ENCODE results near the gene CTPS1.

The CTPS1 gene

DNA sequence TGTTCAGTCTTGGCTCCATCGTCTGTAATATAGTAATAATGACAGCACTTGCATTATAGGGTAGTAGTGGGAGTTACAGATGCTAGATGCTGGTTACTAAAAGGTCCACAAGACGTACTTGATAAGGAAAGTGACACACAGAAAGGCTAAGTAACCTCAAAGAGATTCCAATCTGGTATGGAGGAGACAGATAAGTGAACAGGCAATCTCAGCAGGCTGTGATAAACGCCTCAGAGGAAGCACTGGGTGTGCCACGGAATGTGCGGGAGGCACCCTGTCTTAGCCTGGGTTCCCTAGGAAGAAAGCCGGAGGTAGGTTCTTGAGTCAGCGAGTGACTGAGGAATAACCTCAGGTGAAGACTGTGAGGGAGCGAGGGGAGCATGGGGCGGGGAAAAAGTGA lies 4.6 kb upstream of the CTPS1 start:
- Histone ChIP-seq H3K9me3 (ENCODE audit: control insufficient read depth, low read length) (no peaks in the 10 kb centered on the region), H3K4me2 (ENCODE audit: low read length, poor library complexity, severe bottlenecking) (no peak overlapping the region), H3K14ac (ENCODE audit: low read length in 2 of 2) (no peak overlapping the region), H2BK12ac (ENCODE audit: low read length in 2 of 2) (peak overlapping the region in 1 of 2 experiments; percentile 63), H3K27ac (ENCODE audit: low read length, poor library complexity, severe bottlenecking) (no peak overlapping the region), H3K79me1 (replicated peaks; ENCODE audit: low read length, poor library complexity, severe bottlenecking) (peaks cover 4% of the 10 kb centered on the region), H2BK15ac (ENCODE audit: low read depth, poor library complexity, severe bottlenecking) (peak overlapping the region; percentile 30), H3K4ac (ENCODE audit: low read depth in 1 of 2, low read length in 2 of 2) (no peak overlapping the region), H4K8ac (ENCODE audit: low read length) (no peak overlapping the region), H3K23ac (ENCODE audit: low read length in 2 of 2) (no peak overlapping the region), H3K9ac (ENCODE audit: low read length) (no peak overlapping the region), H4K91ac (ENCODE audit: low read length) (no peak overlapping the region), H2AFZ (ENCODE audit: low read depth, low read length) (no peak overlapping the region), H3K4me1 (ENCODE audit: control insufficient read depth, insufficient read depth, low read depth, low read length) (peaks cover 6% of the 10 kb centered on the region), H3K4me3 (ENCODE audit: insufficient read depth in 1 of 2, low read depth in 1 of 2, low read length in 2 of 2) (no peak overlapping the region), H2BK120ac (ENCODE audit: low read depth, low read length) (no peak overlapping the region), H3K27me3 (ENCODE audit: control insufficient read depth in 1 of 2, insufficient read depth in 1 of 2, low read length in 2 of 2) (no peaks in the 10 kb centered on the region), H3K36me3 (ENCODE audit: control insufficient read depth in 1 of 2, insufficient read depth in 2 of 2, low read depth in 1 of 2, low read length in 2 of 2) (no peaks in the 10 kb centered on the region), H3K18ac (ENCODE audit: low read depth in 1 of 2, low read length in 2 of 2) (no peak overlapping the region), H2BK5ac (ENCODE audit: low read depth, low read length, poor library complexity, severe bottlenecking) (no peak overlapping the region), H2AK5ac (ENCODE audit: low read length, severe bottlenecking) (no peak overlapping the region)
- no peak for DNase-seq
- 79% methylated on average over 8 of the region's 9 CpGs for WGBS

DNA sequence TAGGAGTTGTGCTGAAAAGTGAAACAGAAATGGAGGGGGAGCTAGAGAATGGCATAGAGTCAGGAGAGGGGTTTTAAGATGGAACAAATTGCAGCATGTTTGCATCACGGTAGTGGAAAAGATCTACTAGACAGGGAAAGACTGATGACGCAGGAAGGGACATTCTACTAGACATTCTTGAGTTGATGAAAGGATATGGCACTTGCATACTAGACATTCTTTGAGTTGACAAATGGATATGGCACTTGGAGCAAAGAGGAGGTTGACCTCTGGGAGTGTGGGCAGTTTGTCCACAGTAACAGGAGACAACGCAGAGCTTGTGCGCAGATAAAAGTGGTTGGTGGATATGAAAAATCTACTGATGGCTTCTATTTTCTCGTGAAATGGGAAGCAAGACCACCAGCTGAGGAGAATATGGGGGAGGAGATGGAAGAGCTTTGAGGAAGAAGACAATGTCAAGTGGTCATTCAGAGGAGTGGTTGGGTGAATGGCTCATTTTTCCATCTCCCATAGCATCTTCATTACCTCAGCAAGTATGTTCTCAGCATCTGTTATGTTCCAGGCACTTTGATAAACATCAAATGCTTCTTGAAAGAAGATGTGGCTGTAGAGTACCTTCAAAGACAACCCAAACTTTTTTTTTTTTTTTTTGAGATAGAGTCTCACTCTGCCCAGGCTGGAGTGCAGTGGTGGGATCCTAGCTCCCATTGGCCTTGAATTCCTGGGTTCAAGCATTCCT lies 2.4 kb upstream of the CTPS1 start:
- Histone ChIP-seq H3K14ac (ENCODE audit: low read length in 2 of 2) (no peak overlapping the region), H2BK15ac (ENCODE audit: low read depth, poor library complexity, severe bottlenecking) (no peak overlapping the region), H3K23ac (ENCODE audit: low read length in 2 of 2) (no peak overlapping the region), H3K18ac (ENCODE audit: low read depth in 1 of 2, low read length in 2 of 2) (no peak overlapping the region), H2AFZ (ENCODE audit: low read depth, low read length) (no peak overlapping the region), H2AK5ac (ENCODE audit: low read length, severe bottlenecking) (peak overlapping the region; percentile 60), H2BK12ac (ENCODE audit: low read length in 2 of 2) (no peak overlapping the region), H3K27ac (ENCODE audit: low read length, poor library complexity, severe bottlenecking) (no peak overlapping the region), H3K27me3 (ENCODE audit: control insufficient read depth in 1 of 2, insufficient read depth in 1 of 2, low read length in 2 of 2) (no peaks in the 10 kb centered on the region), H4K91ac (ENCODE audit: low read length) (no peak overlapping the region), H4K8ac (ENCODE audit: low read length) (no peak overlapping the region), H3K9me3 (ENCODE audit: control insufficient read depth, low read length) (no peaks in the 10 kb centered on the region), H3K9ac (ENCODE audit: low read length) (no peak overlapping the region), H3K4me3 (ENCODE audit: insufficient read depth in 1 of 2, low read depth in 1 of 2, low read length in 2 of 2) (no peak overlapping the region), H3K79me1 (replicated peaks; ENCODE audit: low read length, poor library complexity, severe bottlenecking) (peaks cover 5% of the 10 kb centered on the region), H3K4me1 (ENCODE audit: control insufficient read depth, insufficient read depth, low read depth, low read length) (peaks cover 12% of the 10 kb centered on the region), H2BK5ac (ENCODE audit: low read depth, low read length, poor library complexity, severe bottlenecking) (no peak overlapping the region), H3K4ac (ENCODE audit: low read depth in 1 of 2, low read length in 2 of 2) (no peak overlapping the region), H3K36me3 (ENCODE audit: control insufficient read depth in 1 of 2, insufficient read depth in 2 of 2, low read depth in 1 of 2, low read length in 2 of 2) (no peaks in the 10 kb centered on the region), H2BK120ac (ENCODE audit: low read depth, low read length) (no peak overlapping the region), H3K4me2 (ENCODE audit: low read length, poor library complexity, severe bottlenecking) (no peak overlapping the region)
- WGBS, result 14% methylated on average over 5 of the region's 5 CpGs
- DNase-seq, result peak; percentile 98

DNA sequence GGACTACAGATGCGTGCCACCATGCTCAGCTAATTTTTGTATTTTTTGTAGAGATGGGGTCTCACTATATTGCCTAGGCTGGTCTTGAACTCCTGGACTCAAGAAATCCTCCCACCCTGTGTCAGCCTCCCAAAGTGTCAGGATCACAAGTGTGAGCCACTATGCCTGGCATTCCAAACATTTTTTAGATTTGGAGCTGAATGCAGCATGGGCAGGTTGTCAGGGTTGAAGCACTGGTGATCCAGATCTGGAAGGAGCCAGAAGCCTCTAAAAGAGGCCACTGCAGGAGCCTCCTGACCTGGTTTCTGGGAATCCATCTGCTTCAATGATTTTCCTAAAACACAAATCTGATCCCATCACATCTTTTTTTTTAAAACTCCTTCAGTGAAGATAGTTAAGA lies 1.8 kb upstream of the CTPS1 start:
- WGBS, result 100% methylated on average over 1 of the region's 1 CpG

DNA sequence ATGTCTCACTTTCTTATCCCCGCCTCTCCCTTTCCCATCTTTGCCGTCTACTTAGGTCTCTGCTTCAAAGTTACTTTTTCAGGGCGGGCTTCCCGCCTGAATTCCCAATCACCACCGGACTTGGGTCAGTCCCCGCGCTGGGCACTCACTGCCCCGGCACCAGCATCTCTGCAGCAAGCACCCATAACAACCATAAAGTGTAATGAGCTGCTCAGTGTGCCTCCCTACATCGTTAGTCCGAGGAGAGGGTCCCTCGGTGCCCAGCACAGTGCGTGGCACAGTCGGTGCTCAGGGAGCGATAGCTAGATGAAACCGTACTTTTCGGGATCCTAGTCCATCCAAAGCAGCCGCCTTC lies 633 bp upstream of the CTPS1 start:
- Histone ChIP-seq H2BK12ac (ENCODE audit: low read length in 2 of 2) (peak overlapping the region; percentile 4 to 80), H3K36me3 (ENCODE audit: control insufficient read depth in 1 of 2, insufficient read depth in 2 of 2, low read depth in 1 of 2, low read length in 2 of 2) (no peaks in the 10 kb centered on the region), H3K9me3 (ENCODE audit: control insufficient read depth, low read length) (no peaks in the 10 kb centered on the region), H2BK5ac (ENCODE audit: low read depth, low read length, poor library complexity, severe bottlenecking) (no peak overlapping the region), H3K9ac (ENCODE audit: low read length) (peak overlapping the region; percentile 95), H3K4ac (ENCODE audit: low read depth in 1 of 2, low read length in 2 of 2) (peak overlapping the region; percentile 8 to 97), H3K27ac (ENCODE audit: low read length, poor library complexity, severe bottlenecking) (peak overlapping the region; percentile 81), H4K8ac (ENCODE audit: low read length) (peak overlapping the region; percentile 99), H3K4me2 (ENCODE audit: low read length, poor library complexity, severe bottlenecking) (peak overlapping the region; percentile 34), H2BK120ac (ENCODE audit: low read depth, low read length) (peak overlapping the region; percentile 64), H3K79me1 (replicated peaks; ENCODE audit: low read length, poor library complexity, severe bottlenecking) (peaks cover 8% of the 10 kb centered on the region), H4K91ac (ENCODE audit: low read length) (peak overlapping the region; percentile 97), H2AFZ (ENCODE audit: low read depth, low read length) (peak overlapping the region; percentile 56), H3K23ac (ENCODE audit: low read length in 2 of 2) (peak overlapping the region in 1 of 2 experiments; percentile 47), H3K4me3 (ENCODE audit: insufficient read depth in 1 of 2, low read depth in 1 of 2, low read length in 2 of 2) (peak overlapping the region; percentile 74 to 86), H2BK15ac (ENCODE audit: low read depth, poor library complexity, severe bottlenecking) (peak overlapping the region; percentile 60), H2AK5ac (ENCODE audit: low read length, severe bottlenecking) (peak overlapping the region; percentile 78), H3K14ac (ENCODE audit: low read length in 2 of 2) (peak overlapping the region in 1 of 2 experiments; percentile 35), H3K27me3 (ENCODE audit: control insufficient read depth in 1 of 2, insufficient read depth in 1 of 2, low read length in 2 of 2) (no peaks in the 10 kb centered on the region), H3K4me1 (ENCODE audit: control insufficient read depth, insufficient read depth, low read depth, low read length) (peaks cover 14% of the 10 kb centered on the region), H3K18ac (ENCODE audit: low read depth in 1 of 2, low read length in 2 of 2) (peak overlapping the region; percentile 61 to 95)
- peak; percentile 19 for DNase-seq
- WGBS, result 32% methylated on average over 17 of the region's 17 CpGs

More for the DNA sequence above, 1.8 kb upstream of the CTPS1 start:
- Histone ChIP-seq H2BK5ac (ENCODE audit: low read depth, low read length, poor library complexity, severe bottlenecking) (no peak overlapping the region), H2AFZ (ENCODE audit: low read depth, low read length) (no peak overlapping the region), H3K9me3 (ENCODE audit: control insufficient read depth, low read length) (no peaks in the 10 kb centered on the region), H2AK5ac (ENCODE audit: low read length, severe bottlenecking) (no peak overlapping the region), H3K23ac (ENCODE audit: low read length in 2 of 2) (no peak overlapping the region), H3K27me3 (ENCODE audit: control insufficient read depth in 1 of 2, insufficient read depth in 1 of 2, low read length in 2 of 2) (no peaks in the 10 kb centered on the region), H2BK12ac (ENCODE audit: low read length in 2 of 2) (no peak overlapping the region), H3K14ac (ENCODE audit: low read length in 2 of 2) (no peak overlapping the region), H3K4me3 (ENCODE audit: insufficient read depth in 1 of 2, low read depth in 1 of 2, low read length in 2 of 2) (no peak overlapping the region), H2BK120ac (ENCODE audit: low read depth, low read length) (no peak overlapping the region), H3K79me1 (replicated peaks; ENCODE audit: low read length, poor library complexity, severe bottlenecking) (peaks cover 5% of the 10 kb centered on the region), H4K8ac (ENCODE audit: low read length) (no peak overlapping the region), H3K18ac (ENCODE audit: low read depth in 1 of 2, low read length in 2 of 2) (no peak overlapping the region), H2BK15ac (ENCODE audit: low read depth, poor library complexity, severe bottlenecking) (no peak overlapping the region), H3K9ac (ENCODE audit: low read length) (no peak overlapping the region), H3K36me3 (ENCODE audit: control insufficient read depth in 1 of 2, insufficient read depth in 2 of 2, low read depth in 1 of 2, low read length in 2 of 2) (no peaks in the 10 kb centered on the region), H3K4me1 (ENCODE audit: control insufficient read depth, insufficient read depth, low read depth, low read length) (peaks cover 12% of the 10 kb centered on the region), H3K27ac (ENCODE audit: low read length, poor library complexity, severe bottlenecking) (peak overlapping the region; percentile 11), H4K91ac (ENCODE audit: low read length) (no peak overlapping the region), H3K4me2 (ENCODE audit: low read length, poor library complexity, severe bottlenecking) (no peak overlapping the region), H3K4ac (ENCODE audit: low read depth in 1 of 2, low read length in 2 of 2) (no peak overlapping the region)
- DNase-seq, result peak; percentile 33

All from mesenchymal stem cell (in vitro differentiated cells and primary cell).